ENCODE results near the gene FUT2.
A peak's percentile ranks its signal among the peaks of the same experiment; 100 is the strongest.

FUT2 gene

GRCh38 chr19:48735031-48735615 is 39.4 kb downstream of the FUT2 start:
- Histone ChIP-seq H3K36me3 (ENCODE audit: control insufficient read depth, insufficient read depth, low read length) (no peaks in the 10 kb centered on the region), H3K27me3 (replicated peaks; ENCODE audit: control insufficient read depth, insufficient read depth, low read length) (no peaks in the 10 kb centered on the region; the same call in 1 of the 2 replicates), H3K4me3 (replicated peaks; ENCODE audit: low read depth, low read length) (no peak overlapping the region)
- no peak for TF ChIP-seq CTCF (IDR thresholded peaks at IDR 0.05; ENCODE audit: insufficient read depth, low read length, poor library complexity, severe bottlenecking)
- no peak for DNase-seq (ENCODE audit: extremely low read depth, insufficient read length)

- Histone ChIP-seq H3K4me3 (replicated peaks; ENCODE audit: low read depth, low read length) (no peak overlapping the region), H3K27me3 (replicated peaks; ENCODE audit: control insufficient read depth, insufficient read depth, low read length) (no peaks in the 10 kb centered on the region; the same call in 1 of the 2 replicates), H3K36me3 (ENCODE audit: control insufficient read depth, insufficient read depth, low read length) (no peaks in the 10 kb centered on the region)
- no peak for DNase-seq (ENCODE audit: extremely low read depth, insufficient read length)
- no peak for TF ChIP-seq CTCF (IDR thresholded peaks at IDR 0.05; ENCODE audit: insufficient read depth, low read length, poor library complexity, severe bottlenecking)
These were observed 41.7 kb downstream of the FUT2 start for GRCh38 chr19:48737360-48737998.

GRCh38 chr19:48738557-48739403 is 43.0 kb downstream of the FUT2 start:
- Histone ChIP-seq H3K4me3 (replicated peaks; ENCODE audit: low read depth, low read length) (peak overlapping the region; percentile 41), H3K27me3 (replicated peaks; ENCODE audit: control insufficient read depth, insufficient read depth, low read length) (no peaks in the 10 kb centered on the region; the same call in 1 of the 2 replicates), H3K36me3 (ENCODE audit: control insufficient read depth, insufficient read depth, low read length) (no peaks in the 10 kb centered on the region)
- TF ChIP-seq CTCF (IDR thresholded peaks at IDR 0.05; ENCODE audit: insufficient read depth, low read length, poor library complexity, severe bottlenecking): peak; percentile 3
- DNase-seq (ENCODE audit: extremely low read depth, insufficient read length): peak; percentile 88

GRCh38 chr19:48739404-48740163 is 43.8 kb downstream of the FUT2 start:
- no peak for TF ChIP-seq CTCF (IDR thresholded peaks at IDR 0.05; ENCODE audit: insufficient read depth, low read length, poor library complexity, severe bottlenecking)
- DNase-seq (ENCODE audit: extremely low read depth, insufficient read length): no peak
- Histone ChIP-seq H3K27me3 (replicated peaks; ENCODE audit: control insufficient read depth, insufficient read depth, low read length) (no peaks in the 10 kb centered on the region; the same call in 1 of the 2 replicates), H3K4me3 (replicated peaks; ENCODE audit: low read depth, low read length) (peak overlapping the region; percentile 41), H3K36me3 (ENCODE audit: control insufficient read depth, insufficient read depth, low read length) (no peaks in the 10 kb centered on the region)

- Histone ChIP-seq H3K4me3 (replicated peaks; ENCODE audit: low read depth, low read length) (no peak within 1 kb of the TSS; the same call in 1 of the 2 replicates), H3K27me3 (replicated peaks; ENCODE audit: control insufficient read depth, insufficient read depth, low read length) (no peaks in the 10 kb centered on the region; the same call in 1 of the 2 replicates), H3K36me3 (ENCODE audit: control insufficient read depth, insufficient read depth, low read length) (no peaks in the 10 kb centered on the region)
- DNase-seq (ENCODE audit: extremely low read depth, insufficient read length): no peak
- TF ChIP-seq CTCF (IDR thresholded peaks at IDR 0.05; ENCODE audit: insufficient read depth, low read length, poor library complexity, severe bottlenecking): no peak
These were observed 44.6 kb downstream of the FUT2 start, which contains the start of gene RASIP1 for GRCh38 chr19:48740164-48740972. TSS of gene RASIP1 (minus strand) at chr19:48740610. CDS start at chr19:48740282, 328 bp downstream.
